Mesenchymal stem cell (in vitro differentiated cells and primary cell): ENCODE measurements around the gene CEP83.

ENCODE experiments used
- DNase-seq: peaks from one replicate; pipeline ENCODE4 v3.0.0-alpha.2; 2013
- H2AFZ ChIP-seq: one replicate; pipeline ENCODE4 v1.6.1; 2013; ENCODE audit warnings: low read depth, mild to moderate bottlenecking, control low read depth, inconsistent platforms, low read length, moderate library complexity
- H2AK5ac ChIP-seq: 2 replicates; pipeline ENCODE4 v1.6.1; 2013; ENCODE audit warnings: low read length, moderate library complexity, mild to moderate bottlenecking, inconsistent platforms; ENCODE audit not compliant: severe bottlenecking
- H2BK120ac ChIP-seq: one replicate; pipeline ENCODE4 v1.6.1; 2013; ENCODE audit warnings: low read depth, mild to moderate bottlenecking, inconsistent platforms, low read length, moderate library complexity
- H2BK12ac ChIP-seq, 2 experiments: one replicate each; pipeline ENCODE4 v1.6.1; 2013; ENCODE audit warnings: inconsistent platforms in 2 of 2, low read length in 2 of 2, mild to moderate bottlenecking in 2 of 2, moderate library complexity in 2 of 2, control low read depth in 1 of 2
- H2BK15ac ChIP-seq: one replicate; pipeline ENCODE4 v1.6.1; 2013; ENCODE audit warnings: mild to moderate bottlenecking, low read depth, inconsistent platforms; ENCODE audit not compliant: poor library complexity, severe bottlenecking
- H2BK5ac ChIP-seq: 2 replicates; pipeline ENCODE4 v1.6.1; 2013; ENCODE audit warnings: low read depth, mild to moderate bottlenecking, low read length, control low read depth, inconsistent platforms; ENCODE audit not compliant: poor library complexity, severe bottlenecking
- H3K14ac ChIP-seq, 2 experiments: one replicate each; pipeline ENCODE4 v1.6.1; 2013; ENCODE audit warnings: inconsistent platforms in 2 of 2, low read length in 2 of 2, control low read depth in 1 of 2, mild to moderate bottlenecking in 1 of 2, moderate library complexity in 1 of 2
- H3K18ac ChIP-seq, 2 experiments: one replicate each; pipeline ENCODE4 v1.6.1; 2013; ENCODE audit warnings: inconsistent platforms in 2 of 2, low read length in 2 of 2, control low read depth in 1 of 2, low read depth in 1 of 2, mild to moderate bottlenecking in 1 of 2
- H3K23ac ChIP-seq, 2 experiments: one replicate each; pipeline ENCODE4 v1.6.1; 2013; ENCODE audit warnings: inconsistent platforms in 2 of 2, low read length in 2 of 2, mild to moderate bottlenecking in 2 of 2, moderate library complexity in 2 of 2, control low read depth in 1 of 2
- H3K27ac ChIP-seq: 2 replicates; pipeline ENCODE4 v1.5.1; 2013; ENCODE audit warnings: mild to moderate bottlenecking, moderate library complexity, low read length, control low read depth, inconsistent platforms; ENCODE audit not compliant: poor library complexity, severe bottlenecking
- H3K27me3 ChIP-seq, 2 experiments: 2 replicates each; pipeline versions ENCODE4 v1.6.1 to v1.7.0; 2013; ENCODE audit warnings: low read length in 2 of 2, mild to moderate bottlenecking in 2 of 2, moderate library complexity in 2 of 2, control low read depth in 1 of 2, inconsistent platforms in 1 of 2; ENCODE audit not compliant: control insufficient read depth in 1 of 2, insufficient read depth in 1 of 2
- H3K36me3 ChIP-seq, 2 experiments: 2 replicates each; pipeline versions ENCODE4 v1.6.1 to v1.7.0; 2013; ENCODE audit warnings: low read length in 2 of 2, control low read depth in 1 of 2, inconsistent platforms in 1 of 2, low read depth in 1 of 2, mild to moderate bottlenecking in 1 of 2; ENCODE audit not compliant: insufficient read depth in 2 of 2, control insufficient read depth in 1 of 2
- H3K4ac ChIP-seq, 2 experiments: one replicate each; pipeline ENCODE4 v1.6.1; 2013; ENCODE audit warnings: inconsistent platforms in 2 of 2, low read length in 2 of 2, mild to moderate bottlenecking in 2 of 2, moderate library complexity in 2 of 2, control low read depth in 1 of 2, low read depth in 1 of 2
- H3K4me1 ChIP-seq: 2 replicates; pipeline ENCODE4 v1.6.1; 2013; ENCODE audit warnings: low read depth, low read length, control low read depth; ENCODE audit not compliant: control insufficient read depth, insufficient read depth
- H3K4me2 ChIP-seq: 2 replicates; pipeline ENCODE4 v1.6.1; 2013; ENCODE audit warnings: low read length, mild to moderate bottlenecking, inconsistent platforms; ENCODE audit not compliant: poor library complexity, severe bottlenecking
- H3K4me3 ChIP-seq, 2 experiments: 2 replicates each; pipeline versions ENCODE4 v1.5.1 to v1.7.0; 2013; ENCODE audit warnings: low read length in 2 of 2, mild to moderate bottlenecking in 2 of 2, control low read depth in 1 of 2, low read depth in 1 of 2; ENCODE audit not compliant: insufficient read depth in 1 of 2
- H3K79me1 ChIP-seq: replicated peaks from 2 replicates; pipeline ENCODE4 v1.6.1; 2013; ENCODE audit warnings: mild to moderate bottlenecking, control low read depth, low read length, inconsistent platforms; ENCODE audit not compliant: poor library complexity, severe bottlenecking
- H3K9ac ChIP-seq: 2 replicates; pipeline ENCODE4 v1.7.0; 2013; ENCODE audit warnings: mild to moderate bottlenecking, low read length, moderate library complexity
- H3K9me3 ChIP-seq: 2 replicates; pipeline ENCODE4 v1.7.0; 2013; ENCODE audit warnings: mild to moderate bottlenecking, low read length; ENCODE audit not compliant: control insufficient read depth
- H4K8ac ChIP-seq: one replicate; pipeline ENCODE4 v1.6.1; 2013; ENCODE audit warnings: inconsistent platforms, mild to moderate bottlenecking, low read length, moderate library complexity
- H4K91ac ChIP-seq: one replicate; pipeline ENCODE4 v1.6.1; 2013; ENCODE audit warnings: mild to moderate bottlenecking, low read length, inconsistent platforms
- WGBS: methylation state at CpG from one replicate; pipeline ENCODE4 v1.1.7; 2013; ENCODE audit warnings: mixed read lengths; 5-methylcytosine and 5-hydroxymethylcytosine counted together

CEP83 gene

GRCh38 chr12:94379479-94380113, 80.1 kb downstream of the CEP83 start:
- Histone ChIP-seq H3K4ac (no peak overlapping the region), H4K91ac (no peak overlapping the region), H2BK15ac (no peak overlapping the region), H3K27ac (no peak overlapping the region), H3K23ac (no peak overlapping the region), H3K79me1 (no peaks in the 10 kb centered on the region), H3K18ac (no peak overlapping the region), H3K9ac (no peak overlapping the region), H3K4me1 (no peaks in the 10 kb centered on the region), H3K4me3 (no peak overlapping the region), H3K27me3 (no peaks in the 10 kb centered on the region), H2BK120ac (no peak overlapping the region), H2AFZ (no peak overlapping the region), H3K9me3 (peaks cover 8% of the 10 kb centered on the region), H2BK5ac (no peak overlapping the region), H3K4me2 (no peak overlapping the region), H2BK12ac (no peak overlapping the region), H3K36me3 (peaks cover 0 to 10% of the 10 kb centered on the region in 2 experiments), H4K8ac (no peak overlapping the region), H3K14ac (no peak overlapping the region), H2AK5ac (no peak overlapping the region)
- DNase-seq = no peak
- WGBS = 98% methylated on average over 2 of the region's 3 CpGs

GRCh38 chr12:94377599-94377998, 82.1 kb downstream of the CEP83 start:
- Histone ChIP-seq H3K9ac (no peak overlapping the region), H2BK120ac (no peak overlapping the region), H3K27ac (no peak overlapping the region), H3K4me2 (no peak overlapping the region), H2AFZ (no peak overlapping the region), H3K14ac (no peak overlapping the region), H3K9me3 (no peaks in the 10 kb centered on the region), H3K23ac (no peak overlapping the region), H2BK15ac (no peak overlapping the region), H3K4ac (no peak overlapping the region), H3K27me3 (no peaks in the 10 kb centered on the region), H2AK5ac (no peak overlapping the region), H4K91ac (no peak overlapping the region), H4K8ac (no peak overlapping the region), H3K36me3 (peaks cover 0 to 8% of the 10 kb centered on the region in 2 experiments), H2BK5ac (no peak overlapping the region), H3K4me1 (no peaks in the 10 kb centered on the region), H2BK12ac (no peak overlapping the region), H3K18ac (no peak overlapping the region), H3K79me1 (no peaks in the 10 kb centered on the region), H3K4me3 (no peak overlapping the region)
- 100% methylated on average over 2 of the region's 2 CpGs for WGBS
- no peak for DNase-seq

GRCh38 chr12:94374124-94374523, 85.5 kb downstream of the CEP83 start:
- no peak overlapping the region for H2AFZ ChIP-seq
- no peak overlapping the region for H3K4ac ChIP-seq
- no peak overlapping the region for H2AK5ac ChIP-seq
- no peak overlapping the region for H3K4me3 ChIP-seq
- no peak overlapping the region for H2BK12ac ChIP-seq
- no peak overlapping the region for H4K91ac ChIP-seq
- no peaks in the 10 kb centered on the region for H3K9me3 ChIP-seq
- no peaks in the 10 kb centered on the region for H3K79me1 ChIP-seq
- 100% methylated on average over 1 of the region's 2 CpGs for WGBS
- H3K18ac ChIP-seq = no peak overlapping the region
- no peak overlapping the region for H2BK120ac ChIP-seq
- H2BK15ac ChIP-seq = no peak overlapping the region
- H3K4me2 ChIP-seq = no peak overlapping the region
- H3K14ac ChIP-seq = no peak overlapping the region
- no peak overlapping the region for H4K8ac ChIP-seq
- no peaks in the 10 kb centered on the region for H3K27me3 ChIP-seq
- peaks cover 0 to 8% of the 10 kb centered on the region in 2 experiments for H3K36me3 ChIP-seq
- no peak overlapping the region for H2BK5ac ChIP-seq
- H3K9ac ChIP-seq = no peak overlapping the region
- DNase-seq = no peak
- no peak overlapping the region for H3K27ac ChIP-seq
- H3K4me1 ChIP-seq = no peaks in the 10 kb centered on the region
- no peak overlapping the region for H3K23ac ChIP-seq

- Histone ChIP-seq H3K79me1 (no peaks in the 10 kb centered on the region), H2AK5ac (no peak overlapping the region), H3K4me1 (no peaks in the 10 kb centered on the region), H3K9me3 (no peaks in the 10 kb centered on the region), H2BK120ac (no peak overlapping the region), H3K23ac (no peak overlapping the region), H4K91ac (no peak overlapping the region), H3K36me3 (no peaks in the 10 kb centered on the region), H3K4me3 (no peak overlapping the region), H3K27ac (no peak overlapping the region), H3K4me2 (no peak overlapping the region), H2BK5ac (no peak overlapping the region), H2BK12ac (no peak overlapping the region), H2AFZ (no peak overlapping the region), H3K4ac (no peak overlapping the region), H3K27me3 (no peaks in the 10 kb centered on the region), H3K14ac (no peak overlapping the region), H2BK15ac (no peak overlapping the region), H3K18ac (no peak overlapping the region), H3K9ac (no peak overlapping the region), H4K8ac (no peak overlapping the region)
- no peak for DNase-seq
- WGBS = 97% methylated on average over 2 of the region's 2 CpGs
These were observed 87.2 kb downstream of the CEP83 start for GRCh38 chr12:94372461-94372860.
